COLO668 (cell line): Measurements from ENCODE around the gene IQGAP1.

ENCODE experiments used
- DNase-seq: peaks from one replicate; lab custom pipeline; 2025; ENCODE audit not compliant: unreplicated experiment; lab: John Stamatoyannopoulos, UW

The IQGAP1 gene

DNA sequence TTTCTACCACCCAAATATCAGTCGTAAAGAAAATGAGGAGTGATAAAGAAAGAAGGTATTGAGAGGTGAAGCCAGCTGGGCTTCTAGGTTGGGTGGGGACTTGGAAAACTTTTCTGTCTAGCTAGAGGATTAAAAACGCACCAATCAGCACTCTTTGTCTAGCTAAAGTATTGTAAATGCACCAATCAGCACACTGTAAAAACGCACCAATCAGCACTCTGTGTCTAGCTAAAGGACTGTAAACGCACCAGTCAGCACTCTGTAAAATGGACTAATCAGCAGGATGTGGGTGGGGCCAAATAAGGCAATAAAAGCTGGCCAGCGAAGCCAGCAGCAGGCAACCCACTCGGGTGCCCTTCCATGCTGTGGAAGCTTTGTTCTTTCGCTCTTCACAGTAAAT lies 13.0 kb upstream of the IQGAP1 start:
- DNase-seq: no peak

DNA sequence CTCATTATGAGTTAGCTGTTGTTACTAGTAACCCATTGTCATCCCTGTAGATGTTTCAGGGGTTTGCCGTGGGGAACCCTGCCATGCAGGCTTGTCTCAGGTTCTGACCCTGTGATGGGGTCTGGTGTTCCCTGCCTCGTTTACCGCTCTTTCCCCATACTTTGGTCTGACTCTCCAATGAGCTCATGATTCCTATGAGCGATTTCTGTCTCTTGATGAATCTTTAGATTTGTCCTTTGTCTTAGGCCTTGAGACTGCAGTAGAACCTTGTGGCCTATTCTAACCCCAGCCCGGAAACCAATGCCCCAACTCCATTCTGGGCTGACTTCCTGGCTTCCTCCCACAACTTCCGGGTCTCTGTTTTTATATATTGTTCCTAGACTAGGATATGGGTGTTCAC lies 11.3 kb upstream of the IQGAP1 start:
- no peak for DNase-seq

DNA sequence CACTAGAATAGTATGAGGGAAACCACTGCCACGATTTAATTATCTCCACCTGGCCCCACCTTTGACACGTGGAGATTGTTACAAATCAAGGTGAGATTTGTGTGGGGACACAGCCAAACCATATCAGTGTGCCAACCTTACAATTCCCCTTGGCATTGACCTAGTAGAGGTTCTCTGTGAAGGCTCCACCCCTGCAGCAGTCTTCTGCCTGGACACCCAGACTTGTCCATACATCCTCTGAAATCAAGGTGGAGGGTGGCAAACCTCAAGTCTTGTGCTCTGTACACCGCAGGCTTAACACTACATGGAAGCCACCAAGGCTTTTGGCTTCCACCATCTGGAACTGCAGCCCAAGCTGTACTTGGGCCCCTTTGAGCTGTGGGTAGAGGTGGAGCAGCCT lies 8.8 kb upstream of the IQGAP1 start:
- no peak for DNase-seq

DNA sequence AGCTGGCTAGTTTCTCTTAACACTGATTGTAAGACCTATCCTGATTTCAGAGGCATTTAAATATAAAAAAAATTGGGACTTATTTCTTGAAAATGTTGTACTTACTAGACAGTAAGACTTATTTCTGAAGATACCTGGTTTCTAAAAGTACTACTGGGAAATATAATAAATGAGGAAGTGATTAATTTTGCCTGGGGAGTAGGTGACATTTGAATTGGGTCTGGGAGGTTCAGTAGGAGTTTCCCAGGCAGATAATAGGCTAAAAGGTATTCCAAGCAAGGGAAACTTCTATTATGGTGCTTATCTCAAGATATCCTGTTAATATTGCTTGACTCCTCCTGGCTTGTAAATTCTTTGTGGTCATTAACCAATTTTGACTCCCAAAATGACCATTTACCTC lies 6.5 kb upstream of the IQGAP1 start:
- no peak for DNase-seq

DNA sequence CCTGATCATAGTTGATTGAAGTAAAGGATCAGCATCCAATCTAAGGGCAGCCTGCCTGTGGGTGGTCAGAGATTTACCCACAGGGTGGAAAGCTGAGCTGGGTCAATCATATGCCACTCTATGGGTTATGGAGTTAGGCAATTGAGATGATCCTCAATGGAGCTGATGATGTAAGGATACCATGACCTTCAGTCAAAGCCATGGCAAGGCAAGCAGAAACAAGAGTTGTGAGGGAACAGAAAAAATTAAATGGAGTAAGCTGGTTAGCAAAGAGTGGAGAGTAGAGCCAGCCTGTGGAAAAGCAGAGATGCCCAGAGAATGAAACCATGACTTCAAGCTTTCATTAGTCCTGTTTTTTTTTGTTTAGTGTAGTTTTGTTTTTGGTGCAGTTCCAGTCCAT lies 5.7 kb upstream of the IQGAP1 start:
- no peak for DNase-seq

DNA sequence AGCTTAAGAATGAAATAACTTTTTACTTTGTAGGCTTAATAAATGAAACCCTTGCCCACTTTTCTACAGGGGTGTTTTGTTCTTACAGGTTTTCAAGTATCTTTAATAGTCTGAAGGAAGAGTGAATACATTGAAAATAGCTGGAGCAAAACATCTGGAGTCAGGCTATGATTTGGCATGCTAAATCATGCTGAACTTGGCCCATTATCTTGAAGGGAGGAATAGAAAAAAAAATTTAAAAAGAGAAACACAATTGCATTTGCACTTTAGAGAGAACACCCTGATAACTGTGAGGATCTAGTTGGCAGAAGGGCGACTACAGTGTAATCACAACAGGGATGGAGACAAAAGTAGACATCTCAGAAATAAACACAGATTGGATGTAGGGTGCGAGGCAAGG lies 1.8 kb upstream of the IQGAP1 start:
- no peak for DNase-seq

DNA sequence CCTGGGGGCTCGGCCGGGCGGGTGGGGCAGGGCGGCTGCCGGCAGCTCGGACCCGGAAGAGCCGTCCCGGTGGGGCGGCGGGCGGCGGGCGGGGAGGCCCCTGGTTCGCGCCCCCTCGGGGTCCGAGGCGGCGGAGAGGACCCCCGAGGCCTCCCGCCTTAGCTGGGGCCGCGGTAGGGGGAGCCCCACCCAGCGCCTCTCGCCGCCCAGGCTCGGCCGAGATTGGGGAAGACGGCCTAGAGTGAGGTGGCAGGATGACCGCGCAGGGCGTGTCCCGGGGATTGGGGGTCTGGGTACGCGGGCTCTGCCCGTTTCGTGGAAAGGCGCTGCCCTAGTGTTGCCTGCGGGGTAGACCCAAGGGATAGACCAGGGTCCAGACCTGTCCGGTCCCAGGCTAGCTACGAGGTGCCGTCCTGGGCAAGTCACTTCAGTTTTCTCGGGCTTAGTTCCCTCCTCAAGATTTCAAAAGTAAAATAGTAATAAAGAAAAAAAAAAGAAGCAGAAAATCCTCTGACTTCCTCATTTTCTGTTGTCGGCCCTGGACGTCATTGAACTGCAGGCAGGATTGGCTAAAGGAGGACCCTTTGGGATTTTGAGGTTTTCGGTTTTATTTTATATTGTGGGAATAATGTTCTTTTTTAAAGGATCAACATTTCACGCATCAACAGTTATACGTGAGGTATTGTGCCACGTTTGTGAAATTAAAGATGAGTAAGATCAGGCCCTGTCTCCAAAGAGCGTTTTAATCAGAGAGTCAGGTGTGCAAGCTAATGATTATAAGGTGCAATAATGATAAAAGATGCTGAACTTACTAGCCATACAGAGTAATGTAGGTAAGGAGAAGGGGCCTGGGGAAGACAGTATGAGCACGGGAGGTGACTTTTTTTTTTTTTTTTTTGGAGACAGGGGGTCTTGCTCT lies 679 bp downstream of the IQGAP1 start:
- DNase-seq: peak; percentile 57

DNA sequence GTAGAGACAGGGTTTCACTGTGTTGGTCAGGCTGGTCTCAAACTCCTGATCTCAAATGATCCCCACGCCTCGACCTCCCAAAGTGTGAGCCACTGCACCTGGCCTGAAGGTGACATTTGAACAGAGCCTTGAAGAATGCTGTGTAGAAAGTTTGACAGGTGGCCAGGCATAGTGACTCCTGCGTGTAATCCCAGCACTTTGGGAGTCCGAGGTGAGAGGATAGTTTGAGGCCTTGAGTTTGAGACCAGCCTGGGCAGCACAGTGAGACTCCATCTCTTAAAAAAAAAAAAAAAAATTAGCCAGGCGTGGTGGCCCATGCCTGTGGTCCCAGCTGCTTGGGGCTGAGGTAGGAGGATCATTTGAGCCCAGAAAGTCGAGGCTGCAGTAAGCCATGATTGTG lies 1.5 kb downstream of the IQGAP1 start:
- no peak for DNase-seq

DNA sequence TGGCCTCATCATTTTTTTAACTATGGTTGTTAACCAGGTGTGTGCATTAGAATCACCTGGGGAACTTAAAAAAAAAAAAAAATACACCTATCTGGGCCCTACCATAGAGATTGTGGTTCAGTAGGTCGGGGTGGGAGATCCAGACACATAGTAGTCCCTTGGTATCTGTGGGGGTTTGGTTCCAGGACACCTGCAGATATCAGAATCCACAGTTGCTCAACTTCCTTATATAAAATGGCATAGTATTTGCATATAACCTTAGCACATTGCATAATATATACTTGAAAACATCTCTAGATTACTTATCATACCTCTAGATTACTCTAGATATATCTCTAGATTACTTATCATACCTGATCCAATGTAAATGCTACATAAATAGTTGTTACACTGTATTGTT lies 5.0 kb downstream of the IQGAP1 start:
- no peak for DNase-seq

DNA sequence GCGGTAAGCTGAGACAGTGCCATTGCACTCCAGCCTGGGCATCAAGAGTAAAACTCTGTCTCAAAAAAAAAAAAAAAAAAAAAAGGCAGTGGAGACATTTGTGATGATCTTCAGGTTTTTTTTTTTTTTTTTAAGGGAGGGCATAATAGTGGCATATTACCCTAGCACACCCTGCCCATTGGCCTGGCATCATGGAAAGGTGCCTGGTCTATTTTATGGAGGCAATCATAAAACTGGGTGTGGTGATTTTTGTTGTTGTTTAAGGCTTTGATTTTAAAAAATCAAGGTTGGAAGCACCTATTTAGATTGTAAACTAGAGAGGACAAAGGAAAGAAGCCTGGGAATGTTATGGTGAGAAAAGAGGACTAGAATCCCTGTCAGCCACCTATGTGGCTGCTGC lies 6.0 kb downstream of the IQGAP1 start:
- no peak for DNase-seq

DNA sequence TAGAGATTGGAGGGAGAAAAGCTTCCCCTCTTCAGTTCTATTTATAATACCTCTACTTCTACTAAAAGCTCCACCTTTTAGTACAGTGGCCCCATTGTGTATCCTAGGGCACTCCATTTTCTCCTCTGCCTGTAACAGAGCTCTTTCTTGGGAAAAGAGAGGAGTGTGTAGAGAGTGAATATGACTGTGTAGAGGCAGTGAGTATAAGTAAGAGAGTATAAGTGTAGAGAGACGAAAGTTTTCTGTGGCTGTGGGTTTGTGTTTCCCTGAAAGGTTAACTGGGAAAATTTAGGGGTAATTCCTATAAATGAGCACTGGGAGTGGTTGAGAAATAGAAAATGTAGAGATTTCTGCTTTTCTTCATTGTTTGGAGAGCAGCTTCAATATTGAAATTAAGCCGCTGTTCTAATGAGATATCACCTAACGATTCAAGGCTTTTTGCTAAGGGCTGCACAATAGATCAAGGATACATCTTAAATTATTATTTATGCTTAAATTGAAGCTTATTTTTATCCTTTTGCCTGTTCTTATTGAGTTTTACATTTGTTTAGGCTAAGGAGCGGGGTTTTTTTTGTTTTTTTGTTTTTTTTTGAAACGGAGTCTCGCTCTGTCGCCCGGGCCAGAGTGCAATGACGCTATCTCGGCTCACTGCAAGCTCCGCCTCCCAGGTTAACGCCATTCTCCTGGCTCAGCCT lies 6.9 kb downstream of the IQGAP1 start:
- DNase-seq: no peak

DNA sequence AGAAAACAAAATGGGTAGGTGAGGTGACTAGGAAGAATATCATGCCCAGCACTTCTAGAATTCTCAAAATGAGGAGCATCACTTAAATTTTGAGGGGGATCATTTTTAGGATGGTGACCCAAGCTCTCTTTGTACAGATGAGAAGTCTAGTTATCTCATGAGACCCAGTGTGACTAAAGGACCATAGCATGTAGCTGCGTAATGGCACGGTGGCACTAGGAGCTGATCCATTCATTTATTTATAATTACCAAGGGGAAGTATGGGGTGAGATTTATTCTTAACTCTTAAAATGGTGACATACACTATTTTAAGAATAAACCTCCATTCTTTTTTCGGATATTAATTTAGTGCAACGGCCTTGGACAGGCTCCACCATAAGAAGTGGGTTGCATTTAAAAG lies 8.3 kb downstream of the IQGAP1 start:
- no peak for DNase-seq

DNA sequence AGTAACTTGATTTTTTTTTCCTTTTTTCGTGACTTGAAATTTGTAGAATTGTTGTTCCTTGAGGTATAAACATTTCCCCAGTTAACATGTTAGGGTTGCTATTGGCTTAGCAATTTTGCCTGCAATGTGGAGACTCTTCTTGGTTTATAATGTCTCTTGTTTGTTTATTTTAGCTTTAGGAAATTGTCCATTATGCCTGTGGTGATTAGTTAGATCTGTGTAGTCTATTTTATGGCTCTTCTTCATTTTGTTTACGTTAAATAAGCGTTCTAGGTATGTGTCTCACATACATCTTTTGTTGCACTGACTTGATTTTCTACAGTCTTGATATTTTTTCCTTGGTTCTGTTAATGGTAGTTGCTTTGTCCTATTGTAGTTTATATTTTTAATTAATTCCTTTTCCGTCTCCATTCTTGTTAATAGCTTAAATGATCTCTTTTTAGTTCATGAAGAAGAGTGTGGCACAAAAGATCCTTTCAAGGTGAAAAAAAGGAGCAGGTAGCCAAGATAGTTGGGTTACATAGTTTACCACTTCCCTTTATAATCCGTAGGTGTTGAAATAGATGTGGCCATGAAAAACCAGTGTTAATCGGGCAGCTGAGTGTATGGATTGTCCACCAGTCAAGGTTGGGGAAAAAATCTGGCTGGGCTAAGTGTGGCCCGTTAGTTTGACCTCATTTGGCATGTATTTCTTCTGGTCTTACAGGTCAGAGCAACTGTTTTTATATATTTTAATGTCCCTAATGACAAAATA lies 12.1 kb downstream of the IQGAP1 start:
- DNase-seq: no peak

DNA sequence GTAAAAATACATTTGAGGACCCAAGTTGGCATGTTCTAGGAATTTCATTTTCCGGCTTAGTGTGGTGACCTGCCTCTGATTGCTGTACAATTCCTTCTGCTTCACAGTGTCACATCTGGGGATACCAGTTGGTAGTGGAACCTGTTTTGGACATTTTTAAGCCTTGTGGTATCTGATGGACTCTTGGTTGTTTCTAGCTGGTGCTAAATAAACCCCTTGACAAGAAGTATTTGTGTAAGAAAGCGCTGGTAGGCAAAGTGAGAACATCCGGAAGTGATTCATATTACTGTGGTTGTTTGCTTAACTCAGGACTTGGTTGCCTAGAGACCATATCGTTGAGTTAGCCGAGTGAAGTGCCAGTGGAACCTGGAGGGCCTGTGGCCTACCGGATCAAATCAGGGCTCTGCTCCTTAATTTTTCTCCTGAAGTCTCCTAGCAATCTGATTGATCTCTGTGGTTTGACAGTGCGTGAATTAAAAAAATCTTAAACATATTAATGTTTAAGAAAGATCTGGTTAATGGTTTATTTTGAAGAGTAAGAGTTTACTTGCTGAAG lies 12.8 kb downstream of the IQGAP1 start:
- peak; percentile 69 for DNase-seq

DNA sequence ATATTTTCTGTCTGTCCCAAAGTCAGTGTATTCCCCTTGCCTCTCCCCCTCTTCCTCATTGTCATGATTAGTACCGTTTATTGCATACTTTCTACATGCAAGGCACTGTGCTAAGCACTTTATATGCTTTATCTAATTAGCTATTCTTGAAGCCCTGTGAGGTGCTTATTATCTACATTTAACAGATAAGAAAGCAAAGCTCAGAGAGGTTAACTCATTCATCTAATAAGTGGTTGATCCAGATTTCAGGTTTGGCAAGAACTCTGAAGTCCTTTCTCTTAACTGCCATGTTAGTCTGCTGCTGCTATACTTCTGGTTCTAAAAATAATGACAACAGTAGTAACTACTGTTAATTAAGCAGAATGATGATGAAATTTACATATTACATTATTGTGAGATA lies 13.5 kb downstream of the IQGAP1 start:
- DNase-seq: no peak

DNA sequence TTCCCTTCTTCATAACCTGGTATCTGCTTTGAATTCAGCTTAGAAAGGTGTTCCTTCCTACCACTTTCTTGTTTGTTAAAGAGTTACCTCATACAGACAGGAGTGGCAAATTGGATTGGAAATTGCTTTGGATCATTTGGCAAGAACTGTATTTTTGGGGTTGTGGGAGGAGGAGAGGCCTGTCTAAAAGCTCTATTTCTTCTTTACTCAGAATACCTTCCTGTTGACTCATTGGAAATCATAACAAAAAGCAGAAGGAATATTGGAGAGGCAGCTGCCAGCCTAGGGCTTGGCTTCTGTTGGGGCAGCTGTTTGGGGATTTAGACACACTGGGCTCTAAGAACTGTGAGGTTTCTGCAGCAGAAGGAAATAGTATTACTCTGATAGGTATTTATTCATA lies 14.2 kb downstream of the IQGAP1 start:
- peak; percentile 35 for DNase-seq

DNA sequence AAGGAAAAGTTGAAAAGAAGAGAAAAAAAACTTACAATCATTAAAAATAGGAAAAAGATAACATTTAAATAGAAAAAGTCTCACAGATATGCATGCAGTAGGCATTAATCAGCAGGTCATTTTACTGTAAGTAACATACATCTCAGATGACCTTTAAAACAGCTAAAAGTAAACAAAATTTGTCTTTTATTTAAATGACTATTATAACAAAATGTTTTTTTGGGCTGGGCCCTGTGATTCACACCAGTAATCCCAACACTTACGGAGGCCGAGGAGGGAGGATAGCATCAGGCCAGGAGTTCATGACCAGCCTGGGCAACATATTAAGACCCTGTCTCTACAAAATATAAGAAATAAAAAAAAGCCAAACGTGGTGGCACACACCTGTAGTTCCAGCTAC lies 14.7 kb downstream of the IQGAP1 start:
- DNase-seq: no peak

DNA sequence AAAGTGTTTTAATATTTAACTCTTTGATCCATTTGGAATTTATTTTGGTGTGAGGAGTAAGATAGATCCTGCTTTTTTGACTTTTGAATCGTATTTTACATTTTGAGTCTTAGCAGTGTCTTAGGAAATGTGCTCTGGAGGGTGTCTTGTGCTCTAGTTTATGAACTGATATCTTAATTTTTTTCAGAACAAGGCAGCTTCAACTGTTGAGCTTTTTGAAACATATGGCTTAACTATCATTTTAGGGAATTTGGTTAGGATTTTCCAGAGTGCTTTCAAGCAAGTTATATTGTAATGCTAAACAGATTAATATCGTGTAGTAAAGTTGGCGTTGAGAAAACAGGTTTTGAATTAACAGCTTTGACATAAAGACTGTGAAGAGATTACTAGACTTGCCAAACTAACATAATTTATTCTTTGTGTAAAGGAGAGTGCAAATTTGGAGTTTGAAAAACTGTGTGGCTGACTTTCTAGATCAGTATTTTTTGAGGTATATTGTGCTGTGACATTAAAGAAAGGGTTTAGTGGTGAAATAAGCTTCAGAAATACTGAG lies 17.1 kb downstream of the IQGAP1 start:
- DNase-seq: no peak

DNA sequence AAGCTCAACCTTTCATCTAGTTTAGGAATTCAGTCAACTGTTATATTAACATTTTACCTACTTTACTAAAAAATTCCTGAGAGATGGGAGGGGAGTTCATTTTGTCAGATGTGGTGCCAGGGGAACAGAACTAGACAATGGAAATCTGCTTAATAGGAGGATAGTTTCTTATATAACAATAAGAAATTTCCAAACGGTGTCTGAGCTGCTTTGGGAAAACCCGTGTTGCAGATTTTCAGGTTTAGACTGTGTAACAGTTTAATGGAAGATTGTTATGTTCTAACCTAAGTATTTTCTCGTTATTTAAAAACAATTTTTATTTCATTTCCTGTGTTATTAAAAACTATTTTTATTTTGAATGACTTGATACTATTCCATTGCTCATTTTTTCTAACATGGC lies 19.3 kb downstream of the IQGAP1 start:
- DNase-seq: no peak

DNA sequence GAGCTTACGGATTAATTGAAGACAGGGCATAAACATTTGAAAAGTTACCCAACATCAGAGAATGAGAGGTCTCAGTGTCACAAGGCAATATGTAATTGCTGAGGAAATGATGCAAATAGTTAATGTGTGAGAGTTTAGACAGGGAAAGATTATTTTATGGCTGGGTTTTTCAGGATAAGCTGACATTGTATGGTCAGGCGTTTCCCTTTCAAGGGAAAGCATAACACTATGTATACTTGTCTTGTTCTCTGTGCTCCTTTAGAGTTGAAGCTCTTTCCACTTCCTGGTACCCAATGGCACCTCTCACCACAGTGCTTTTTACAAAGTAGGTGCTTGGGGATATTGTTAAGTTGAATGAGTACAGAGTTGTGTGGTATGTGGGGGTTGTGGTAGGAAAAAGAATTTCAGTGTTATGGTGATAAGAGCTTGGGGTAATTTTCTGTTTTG lies 19.9 kb downstream of the IQGAP1 start:
- DNase-seq: no peak

DNA sequence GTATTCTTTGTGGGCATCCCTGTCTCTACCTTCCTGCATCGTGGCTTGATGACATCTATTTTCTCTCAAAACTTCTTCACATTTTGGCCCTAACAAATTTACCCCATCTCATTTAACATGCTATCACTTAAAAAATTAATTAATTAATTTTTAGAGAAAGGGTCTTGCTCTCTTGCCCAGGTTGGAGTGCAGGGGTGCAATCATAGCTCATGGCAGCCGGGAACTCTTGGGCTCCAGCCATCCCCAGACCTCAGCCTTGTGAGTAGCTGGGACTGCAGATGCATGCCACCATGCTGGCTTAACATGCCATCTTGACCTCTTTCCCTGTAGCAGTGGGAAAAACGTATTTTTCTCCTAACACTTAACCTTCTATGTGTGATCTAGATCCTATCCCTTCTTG lies 20.6 kb downstream of the IQGAP1 start:
- no peak for DNase-seq
